ENCODE data around the gene CIBAR2.
A peak's percentile ranks its signal among the peaks of the same experiment; 100 is the strongest.
"Not testable (repeated sequence)": the region's sequence is repeated elsewhere in the genome, so short reads cannot be mapped to it uniquely, and the experiment has no call there.

Gene CIBAR2

DNA sequence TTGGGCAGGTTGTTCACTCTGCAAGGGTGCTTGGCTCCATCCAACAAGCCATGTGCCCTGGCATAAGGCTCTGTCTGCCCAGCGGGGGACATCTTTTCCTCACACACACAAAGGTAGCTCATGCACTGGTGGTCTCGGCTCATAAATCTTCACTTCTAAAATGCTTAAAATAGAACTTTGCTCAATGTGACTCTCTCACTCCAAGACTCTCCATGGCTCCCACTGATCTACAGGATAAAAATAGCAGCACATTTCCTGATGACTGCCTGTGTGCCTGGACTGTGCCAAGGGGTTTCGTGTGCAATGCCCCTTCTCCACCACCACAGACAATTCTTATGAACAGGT is 15.1 kb upstream of the CIBAR2 start:
- no peak for DNase-seq

DNA sequence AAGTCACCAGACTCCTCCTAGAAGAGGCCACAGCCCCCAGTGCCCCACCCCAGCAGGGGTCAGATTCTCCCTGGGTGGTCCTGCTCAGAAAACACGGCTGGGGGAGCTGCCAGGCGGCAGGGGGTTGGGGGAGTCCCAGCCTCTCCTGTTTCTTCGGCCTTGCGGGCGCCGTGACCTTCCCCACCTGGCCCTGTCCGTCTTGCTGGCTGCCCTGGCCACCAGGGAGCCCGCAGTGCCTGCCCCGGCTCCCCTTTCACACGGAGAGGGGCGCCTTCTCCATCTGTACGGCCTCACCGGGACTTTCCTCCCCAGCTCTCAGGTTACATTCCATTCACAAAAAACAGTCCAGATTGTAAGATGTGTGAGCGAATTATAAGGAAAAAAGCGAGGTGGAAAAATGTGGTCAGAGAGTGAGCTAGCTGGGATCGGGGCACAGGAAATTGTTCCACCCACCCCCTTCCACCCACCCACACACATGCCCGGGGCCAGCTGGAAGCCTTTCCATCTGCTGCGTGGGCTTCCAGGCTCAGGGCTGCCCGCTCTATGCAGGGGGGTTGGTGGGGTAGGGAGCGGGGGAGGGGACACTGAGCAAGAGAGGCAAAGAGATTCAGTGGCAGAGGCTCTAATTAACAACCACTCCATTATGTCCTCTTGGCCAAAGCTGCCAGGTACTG is 14.6 kb upstream of the CIBAR2 start:
- no peak for DNase-seq

DNA sequence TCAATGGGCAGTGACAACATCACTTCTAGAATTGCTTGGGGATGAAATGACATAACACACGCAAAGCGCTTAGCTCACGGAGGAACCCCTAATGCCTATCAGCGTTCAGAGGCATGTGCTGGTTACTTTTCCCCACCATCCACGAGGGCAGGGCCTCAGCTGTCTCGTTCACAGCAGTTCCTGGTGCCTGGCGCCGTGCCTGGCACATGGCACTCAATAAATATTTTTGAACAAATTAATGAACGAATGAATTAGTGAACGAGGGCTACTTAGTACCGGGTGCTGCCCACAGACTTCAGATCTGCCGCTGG is 14.1 kb upstream of the CIBAR2 start:
- DNase-seq, result no peak

DNA sequence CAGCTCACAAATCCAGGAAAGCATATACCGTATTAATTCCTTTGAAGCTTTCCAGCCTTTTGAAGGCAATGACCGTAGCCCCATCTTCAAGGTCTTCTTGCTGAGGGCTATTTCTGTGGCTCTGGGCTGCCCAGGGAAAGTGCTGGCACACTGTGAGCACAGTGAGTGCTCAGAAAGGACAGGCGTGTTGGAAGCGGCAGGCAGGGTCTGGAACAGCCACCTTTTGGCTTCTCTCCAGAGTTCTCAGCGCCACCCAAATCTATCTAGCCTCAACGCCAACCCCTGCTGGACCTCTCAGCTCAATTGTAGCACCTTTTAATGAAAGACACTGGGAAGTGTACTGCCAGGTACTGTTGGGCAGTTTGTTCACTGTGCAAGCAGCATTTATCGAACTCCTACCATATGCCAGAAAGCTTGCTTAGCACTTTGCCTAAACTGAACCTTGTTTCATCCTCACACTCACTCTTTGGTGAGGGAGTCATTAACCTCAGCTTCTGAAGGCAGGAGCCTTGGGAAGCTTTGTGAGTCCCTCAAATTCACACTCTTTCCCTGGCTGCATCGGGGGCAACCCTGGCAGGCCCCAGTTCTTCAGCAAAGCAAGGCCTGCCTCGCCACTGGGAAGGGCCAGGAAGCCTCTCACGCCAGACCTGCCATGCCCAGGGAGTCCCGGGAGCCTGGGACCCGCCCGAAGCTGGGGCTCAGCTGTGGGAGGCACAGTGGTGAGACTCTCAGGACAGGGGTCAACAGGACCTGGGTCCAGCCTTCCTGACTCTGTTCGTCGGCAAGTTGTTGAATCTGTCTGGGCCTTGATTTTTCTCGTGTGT is 13.5 kb upstream of the CIBAR2 start:
- no peak for DNase-seq

- no peak for DNase-seq
Measured at GRCh38 chr16:85124636-85125346, 12.5 kb upstream of the CIBAR2 start.

- no peak for DNase-seq
Measured at GRCh38 chr16:85123891-85124635, 11.8 kb upstream of the CIBAR2 start.

DNA sequence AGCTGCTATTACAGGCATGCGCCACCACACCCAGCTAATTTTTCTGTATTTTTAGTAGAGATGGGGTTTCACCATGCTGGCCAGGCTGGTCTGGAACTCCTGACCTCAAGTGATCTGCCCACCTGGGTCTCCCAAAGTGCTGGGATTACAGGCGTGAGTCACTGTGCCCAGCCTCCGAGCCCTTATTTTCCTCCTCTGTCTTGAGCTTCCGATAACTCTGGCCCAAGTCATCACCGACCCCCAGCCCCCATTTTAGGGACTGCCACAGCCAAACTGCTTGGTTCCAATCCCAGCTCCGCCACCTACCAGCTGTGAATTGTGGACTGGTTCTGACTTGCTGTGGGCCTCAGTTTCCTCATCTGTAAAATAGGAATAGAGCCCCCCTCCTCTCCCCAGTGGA is 11.2 kb upstream of the CIBAR2 start:
- not testable (repeated sequence) for DNase-seq

GRCh38 chr16:85120006-85120340 is 7.7 kb upstream of the CIBAR2 start:
- no peak for DNase-seq

DNA sequence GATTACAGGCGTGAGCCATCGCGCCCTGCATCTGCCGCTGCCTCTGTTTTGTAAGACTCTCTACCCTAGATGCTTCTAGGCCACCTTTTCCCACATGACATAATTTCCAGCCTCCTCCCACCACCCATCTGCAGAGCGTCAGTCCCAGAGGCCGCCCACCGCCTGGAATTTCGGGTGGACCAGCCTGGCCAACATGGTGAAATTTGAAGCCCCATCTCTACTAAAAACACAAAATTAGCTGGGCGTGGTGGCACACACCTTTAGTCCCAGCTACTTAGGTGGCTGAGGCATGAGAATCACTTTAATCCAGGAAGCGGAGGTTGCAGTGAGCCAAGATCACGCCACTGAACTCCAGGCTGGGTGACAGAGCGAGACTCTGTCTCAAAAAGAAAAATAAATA is 5.1 kb upstream of the CIBAR2 start:
- no peak for DNase-seq

DNA sequence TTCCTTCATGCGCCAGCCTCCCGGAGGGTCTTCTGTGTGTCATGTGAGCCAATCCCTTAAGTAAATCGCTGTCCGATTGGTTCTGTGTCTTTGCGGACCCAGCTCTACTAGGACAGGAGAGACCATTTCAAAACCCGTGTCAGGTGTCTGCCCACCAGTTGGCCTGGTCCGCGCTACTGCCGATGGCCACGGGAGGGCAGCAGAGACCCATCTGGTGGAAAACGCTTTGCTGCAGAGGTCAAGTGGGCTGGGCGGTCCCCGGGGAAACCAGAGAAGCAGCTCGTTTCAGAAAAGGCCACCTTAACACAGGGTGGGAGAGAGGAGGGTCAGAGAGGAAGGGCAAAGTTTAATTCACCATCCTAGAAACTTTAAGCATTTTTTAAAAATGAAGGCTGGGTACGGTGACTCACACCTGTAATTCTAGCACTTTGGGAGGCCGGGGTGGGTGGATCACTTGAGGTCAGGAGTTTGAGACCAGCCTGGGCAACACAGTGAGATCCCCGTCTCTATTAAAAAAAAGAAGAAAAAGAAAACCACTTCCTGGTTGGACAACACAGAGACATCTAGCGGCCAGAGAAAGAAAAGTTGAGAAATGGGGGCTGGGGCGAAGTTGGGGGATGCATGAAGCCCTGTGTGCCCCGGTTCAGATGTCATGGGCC is 2.8 kb upstream of the CIBAR2 start:
- peak; percentile 51 for DNase-seq

DNA sequence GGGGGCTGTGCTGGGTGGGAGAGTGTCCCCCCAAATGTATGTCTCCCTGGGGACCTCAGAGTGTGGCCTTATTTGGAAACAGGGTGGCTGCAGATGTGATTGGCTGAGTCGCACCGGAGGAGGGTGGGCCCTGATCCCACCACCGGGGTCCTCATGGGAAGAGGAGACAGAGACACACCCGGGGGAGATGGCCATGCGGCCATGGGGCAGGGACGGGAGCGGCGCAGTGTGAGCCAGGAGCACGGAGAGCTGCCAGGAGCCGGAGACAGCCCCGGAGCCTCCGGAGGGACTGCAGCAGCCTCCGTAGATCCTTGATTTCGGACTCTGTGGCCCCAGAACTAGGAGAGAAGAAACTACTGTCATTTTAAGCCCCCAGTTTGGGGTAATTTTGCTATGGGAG is 1.6 kb upstream of the CIBAR2 start:
- DNase-seq, result no peak

DNA sequence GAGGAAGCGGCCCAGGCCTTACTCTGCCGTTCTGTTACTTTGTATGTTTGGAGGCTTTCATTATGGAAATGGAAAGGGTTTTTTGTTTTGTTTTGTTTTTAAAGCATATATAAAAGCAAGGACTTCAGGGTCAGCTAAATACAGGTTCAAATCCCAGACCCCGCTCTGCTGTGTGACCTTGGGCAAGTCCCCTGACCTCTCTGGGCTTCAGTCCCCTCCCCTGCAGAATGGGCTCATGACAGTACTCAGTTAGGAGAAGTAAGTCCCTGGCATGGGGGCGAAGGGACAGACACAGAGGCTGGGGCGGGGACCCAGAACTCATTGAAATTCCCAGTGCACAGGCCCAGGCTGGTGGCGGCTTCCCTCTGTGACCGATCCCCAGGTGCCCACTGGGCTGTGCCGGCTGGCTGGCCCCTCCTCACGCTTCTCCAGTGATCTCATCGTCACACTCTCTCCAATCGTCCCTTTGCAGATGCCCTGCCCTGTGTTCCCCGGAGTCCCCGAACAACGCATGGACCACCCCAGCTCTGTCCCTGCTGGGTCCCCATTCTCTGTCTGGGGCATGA is 979 bp upstream of the CIBAR2 start:
- DNase-seq, result no peak

GRCh38 chr16:85111184-85111583 is 1.1 kb downstream of the CIBAR2 start:
- no peak for DNase-seq

DNA sequence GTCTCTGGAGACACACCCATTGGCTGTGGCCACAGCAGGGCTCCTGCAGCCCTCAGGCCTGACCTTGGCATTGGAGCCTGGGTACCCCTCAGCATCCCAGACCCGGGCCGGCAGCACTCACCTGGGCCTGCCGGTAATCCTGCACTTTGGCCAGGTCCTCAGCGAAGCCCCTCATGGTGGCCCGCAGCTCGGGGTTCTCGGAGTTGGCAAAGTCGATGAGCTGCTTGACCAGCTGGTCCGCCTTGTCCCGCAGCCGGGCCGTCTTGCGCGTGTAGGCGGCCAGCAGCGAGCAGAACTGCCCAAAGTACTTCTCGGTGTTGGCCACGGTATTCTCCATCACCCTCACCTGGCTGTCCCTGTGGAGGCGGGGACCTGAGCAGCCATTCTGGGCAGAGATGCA is 2.2 kb downstream of the CIBAR2 start:
- DNase-seq, result no peak

- no peak for DNase-seq
Measured at GRCh38 chr16:85107532-85107931, 4.7 kb downstream of the CIBAR2 start.

DNA sequence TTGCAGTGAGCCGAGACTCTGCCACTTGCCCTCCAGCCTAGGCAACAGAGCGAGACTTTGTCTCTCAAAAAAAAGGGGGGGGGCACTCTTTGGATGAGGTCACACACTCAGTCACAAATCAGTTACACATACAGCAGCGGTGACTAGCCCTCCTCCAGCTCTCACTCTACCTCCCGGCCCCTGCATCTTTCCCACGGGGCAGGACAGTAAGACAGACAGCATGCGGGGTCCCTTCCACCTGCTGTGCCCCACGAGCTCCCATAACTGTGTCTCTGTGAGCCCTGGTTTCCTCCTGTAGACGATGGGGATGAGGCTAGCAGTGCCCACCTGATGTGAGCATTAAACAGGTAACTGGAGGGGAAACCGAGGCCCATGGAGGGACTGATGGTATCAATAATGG is 5.2 kb downstream of the CIBAR2 start:
- DNase-seq, result no peak

GRCh38 chr16:85105475-85105874 is 6.8 kb downstream of the CIBAR2 start:
- no peak for DNase-seq

DNA sequence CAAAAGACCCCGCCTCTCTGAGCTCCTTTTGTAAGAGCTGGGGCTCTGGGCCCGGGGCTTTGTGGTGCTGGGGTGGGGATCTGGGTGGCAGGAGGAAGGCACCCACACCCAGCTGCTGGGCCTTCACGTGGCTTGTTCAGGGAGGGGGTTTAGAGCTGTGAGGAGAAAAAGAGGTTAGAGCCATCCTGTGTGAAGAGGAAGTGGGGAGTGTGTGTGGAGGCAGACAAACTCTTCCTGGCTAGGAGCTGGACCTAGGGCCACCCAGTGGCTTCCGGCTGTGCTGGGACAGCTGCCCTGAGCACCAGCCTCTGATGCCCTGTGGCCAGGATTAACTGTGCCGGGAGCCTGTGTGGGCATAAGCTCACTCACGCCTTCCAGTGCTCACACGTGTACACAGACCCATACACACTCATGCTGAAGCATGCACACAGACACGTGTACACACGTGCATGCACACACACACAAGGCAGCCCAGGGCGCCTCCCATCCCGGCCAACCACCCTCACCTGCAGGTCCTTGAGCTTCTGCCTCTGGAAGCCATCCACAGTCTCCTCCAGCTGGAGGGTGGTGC is 7.4 kb downstream of the CIBAR2 start:
- no peak for DNase-seq

GRCh38 chr16:85104147-85104546 is 8.1 kb downstream of the CIBAR2 start:
- no peak for DNase-seq

- DNase-seq, result no peak
Measured at GRCh38 chr16:85103114-85104079, 8.9 kb downstream of the CIBAR2 start.
